PC-9 (cell line): ENCODE data around the gene RMC1. TPM values are rescaled to one million over a fixed set of nuclear protein-coding genes. Genes with fewer than 3 reads are reported as not detected.

ENCODE experiments used
- BruUV-seq: library from RNA; stranded (reverse); fragments of 400-500 nt; replicated peaks from 2 replicates; lab custom pipeline; 2021; lab: Mats Ljungman, UMichigan
- CTCF ChIA-PET: fragments of 300-600 bp; sonication (Branson Sonifier 250); formaldehyde crosslinking; loops from one replicate; lab custom pipeline; 2022; ENCODE audit warnings: antibody characterized with exemption; lab: Charles Lee
- POLR2A ChIA-PET: fragments of 300-600 bp; sonication (Branson Sonifier 250); formaldehyde crosslinking; loops from one replicate; lab custom pipeline; 2022; ENCODE audit warnings: antibody characterized with exemption; ENCODE audit not compliant: unreplicated experiment; lab: Charles Lee
- DNase-seq, 2 experiments: peaks; one replicate each; pipeline versions ENCODE4 v3.0.0 to v3.0.0-alpha.2; 2015 to 2022; ENCODE audit warnings: mixed read lengths in 1 of 2
- H2AFZ ChIP-seq: fragments of 200-600 bp; sonication (generic); 2 replicates; pipeline ENCODE4 v1.8.1; 2017; ENCODE audit warnings: antibody characterized with exemption
- H3F3A ChIP-seq: fragments of 200-600 bp; sonication (generic); 2 replicates; pipeline ENCODE4 v1.8.1; 2017; ENCODE audit warnings: antibody characterized with exemption, mild to moderate bottlenecking, low read depth; ENCODE audit not compliant: insufficient read depth
- H3K27ac ChIP-seq: fragments of 200-600 bp; sonication (generic); 2 replicates; pipeline ENCODE4 v1.6.1; 2016; ENCODE audit warnings: mixed run types
- H3K27me3 ChIP-seq: fragments of 200-600 bp; sonication (generic); 2 replicates; pipeline ENCODE4 v1.6.1; 2016; ENCODE audit warnings: low read depth, mixed run types; ENCODE audit not compliant: insufficient read depth
- H3K36me3 ChIP-seq: fragments of 200-600 bp; sonication (generic); 2 replicates; pipeline ENCODE4 v1.6.1; 2016; ENCODE audit warnings: low read depth, mixed run types
- H3K4me1 ChIP-seq: fragments of 200-600 bp; sonication (generic); replicated peaks from 2 replicates; pipeline ENCODE4 v1.6.1; 2016; ENCODE audit warnings: mixed run types; ENCODE audit not compliant: insufficient read depth
- H3K4me2 ChIP-seq: fragments of 200-600 bp; sonication (generic); 2 replicates; pipeline ENCODE4 v1.6.1; 2017; ENCODE audit warnings: mixed run types
- H3K4me3 ChIP-seq: fragments of 200-600 bp; sonication (generic); 2 replicates; pipeline ENCODE4 v1.6.1; 2016; ENCODE audit warnings: mixed run types
- H3K79me2 ChIP-seq: fragments of 200-600 bp; sonication (generic); 2 replicates; pipeline ENCODE4 v1.6.1; 2017; ENCODE audit warnings: low read depth, mixed run types
- H3K9me2 ChIP-seq: fragments of 200-600 bp; sonication (generic); 2 replicates; pipeline ENCODE4 v1.8.1; 2017; ENCODE audit warnings: mild to moderate bottlenecking; ENCODE audit not compliant: insufficient read depth
- H3K9me3 ChIP-seq: fragments of 200-600 bp; sonication (generic); 2 replicates; pipeline ENCODE4 v1.8.1; 2016; ENCODE audit warnings: low read depth; ENCODE audit not compliant: insufficient read depth
- H4K20me1 ChIP-seq: fragments of 200-600 bp; sonication (generic); 2 replicates; pipeline ENCODE4 v1.8.1; 2017; ENCODE audit not compliant: insufficient read depth
- CTCF ChIP-seq: fragments of 200-600 bp; sonication (generic); conservative IDR thresholded peaks from 2 replicates; pipeline ENCODE4 v1.6.1; 2017; ENCODE audit warnings: mixed run types, antibody characterized with exemption, mild to moderate bottlenecking, moderate library complexity
- EZH2 ChIP-seq: fragments of 200-600 bp; sonication (generic); IDR thresholded peaks from 2 replicates; pipeline ENCODE4 v1.8.0; 2017; ENCODE audit warnings: antibody characterized with exemption, low read depth
- intact Hi-C: fragments of 100-400 bp; cut with micrococcal nuclease; formaldehyde crosslinking; loops from one replicate; pipeline ENCODE4 v1.10.0; 2022; ENCODE audit not compliant: unreplicated experiment
- total RNA-seq: library from RNA; stranded (reverse); gene quantifications from 2 replicates; pipeline ENCODE4 v1.2.3, GENCODE V29; 2021

RMC1 gene
- total RNA-seq, 1 experiment from 2014 or later = 19.6 TPM

DNA sequence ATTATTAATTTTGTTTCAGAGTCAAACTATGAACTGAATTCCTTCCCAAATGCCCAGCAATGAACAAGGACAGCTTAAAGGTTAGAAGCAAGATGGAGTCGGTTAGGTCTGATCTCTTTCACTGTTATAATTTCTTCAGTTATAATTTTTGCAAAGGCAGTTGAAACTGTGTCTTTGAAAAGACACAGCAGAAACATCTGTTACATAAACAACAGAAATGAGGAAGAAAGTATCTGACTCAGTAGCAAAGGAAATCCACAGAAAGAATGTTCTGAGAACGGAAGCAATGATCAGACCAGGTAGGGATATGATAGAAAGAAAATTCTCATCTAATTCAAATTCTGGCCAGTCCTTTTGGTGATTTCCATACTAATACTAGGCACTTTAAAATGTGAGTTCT, 5.2 kb upstream of the RMC1 start:
- H4K20me1 ChIP-seq = no peaks in the 10 kb centered on the region
- ChIA-PET CTCF (interaction anchor here (0.6 to 0.7 kb wide), 2 partner anchors 129 to 343 kb away, joined by 3 read pairs; no protein-coding TSS in a partner anchor), POLR2A (interaction anchor here (0.6 kb wide), 1 partner anchor 10 kb away, joined by 4 read pairs; no protein-coding TSS in a partner anchor)
- no TSS peak for BruUV-seq
- no peaks in the 10 kb centered on the region for H3K9me2 ChIP-seq
- no peaks in the 10 kb centered on the region for H3K79me2 ChIP-seq
- no peaks in the 10 kb centered on the region for H3K27me3 ChIP-seq
- no peaks in the 10 kb centered on the region for H3K9me3 ChIP-seq
- H3K4me1 ChIP-seq = peaks cover 16% of the 10 kb centered on the region
- H3K4me3 ChIP-seq = no peak overlapping the region
- H2AFZ ChIP-seq = no peak overlapping the region
- DNase-seq = no peak
- intact Hi-C loops = loop anchor here (2.0 kb wide), 1 partner anchor 205 kb away; no protein-coding TSS in a partner anchor
- no peaks in the 10 kb centered on the region for H3F3A ChIP-seq
- no peaks in the 10 kb centered on the region for H3K36me3 ChIP-seq
- no peak overlapping the region for H3K27ac ChIP-seq
- TF ChIP-seq CTCF (no peak), EZH2 (no peak)
- no peak overlapping the region for H3K4me2 ChIP-seq

- peak in 1 of 2 experiments; percentile 24 for DNase-seq
- intact Hi-C loops = loop anchor here (2.0 kb wide), 1 partner anchor 204 kb away; no protein-coding TSS in a partner anchor
- no peak overlapping the region for H2AFZ ChIP-seq
- H3K27me3 ChIP-seq = no peaks in the 10 kb centered on the region
- POLR2A ChIA-PET = interaction anchor here (0.6 kb wide), 1 partner anchor 11 kb away, joined by 4 read pairs; no protein-coding TSS in a partner anchor
- no peaks in the 10 kb centered on the region for H3F3A ChIP-seq
- no peak overlapping the region for H3K27ac ChIP-seq
- TF ChIP-seq CTCF = peak; percentile 69
- TF ChIP-seq EZH2 = no peak
- H3K4me2 ChIP-seq = no peak overlapping the region
- no TSS peak for BruUV-seq
- no peaks in the 10 kb centered on the region for H3K36me3 ChIP-seq
- H3K4me3 ChIP-seq = no peak overlapping the region
- H3K4me1 ChIP-seq = peaks cover 16% of the 10 kb centered on the region
- H4K20me1 ChIP-seq = no peaks in the 10 kb centered on the region
- H3K79me2 ChIP-seq = peaks cover 2% of the 10 kb centered on the region
- CTCF ChIA-PET = interaction anchor here (0.6 to 0.7 kb wide), 2 partner anchors 128 to 342 kb away, joined by 3 read pairs; no protein-coding TSS in a partner anchor
- H3K9me3 ChIP-seq = no peaks in the 10 kb centered on the region
- no peaks in the 10 kb centered on the region for H3K9me2 ChIP-seq
Measured at GRCh38 chr18:23498877-23499276, 4.4 kb upstream of the RMC1 start.

DNA sequence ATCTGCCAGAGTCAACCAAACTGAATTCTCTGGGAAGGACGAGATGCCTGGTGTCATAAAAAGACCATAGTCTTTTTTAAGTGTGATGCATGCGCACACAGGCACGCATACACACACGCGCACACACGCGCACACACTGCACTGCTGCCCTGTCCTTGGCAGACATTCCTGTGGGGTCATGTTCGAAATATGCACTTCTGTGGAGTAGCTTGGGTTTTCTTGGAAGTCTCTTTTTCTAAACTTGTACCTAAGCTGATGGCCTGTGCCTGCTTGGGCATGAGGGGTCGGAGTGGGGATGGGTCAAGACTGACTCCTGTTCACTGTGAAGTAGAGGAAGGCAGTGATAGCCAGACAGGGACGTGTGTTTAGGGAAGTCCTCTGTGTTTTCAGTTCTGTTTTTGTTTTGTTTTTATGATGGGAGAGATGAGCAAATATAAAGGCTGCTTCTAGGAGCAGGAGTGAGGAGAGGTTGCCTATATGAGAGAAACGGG, 4.0 kb upstream of the RMC1 start:
- no peaks in the 10 kb centered on the region for H3K36me3 ChIP-seq
- BruUV-seq = no TSS peak
- ChIA-PET POLR2A (no interaction called here), CTCF (interaction anchor here (0.6 kb wide), 1 partner anchor 419 kb away, joined by 5 read pairs; no protein-coding TSS in a partner anchor)
- H3K4me1 ChIP-seq = peaks cover 18% of the 10 kb centered on the region
- no peaks in the 10 kb centered on the region for H3F3A ChIP-seq
- H3K27me3 ChIP-seq = no peaks in the 10 kb centered on the region
- H3K9me2 ChIP-seq = no peaks in the 10 kb centered on the region
- H3K4me2 ChIP-seq = no peak overlapping the region
- H3K9me3 ChIP-seq = no peaks in the 10 kb centered on the region
- H3K4me3 ChIP-seq = no peak overlapping the region
- H3K27ac ChIP-seq = no peak overlapping the region
- 0 out of 2 replicates have a peak, but pooled peaks cover 2% of the 10 kb centered on the region for H4K20me1 ChIP-seq
- H3K79me2 ChIP-seq = peaks cover 7% of the 10 kb centered on the region
- no peak for DNase-seq
- no peak for TF ChIP-seq CTCF
- intact Hi-C loops = loop anchor here (2.0 kb wide), 1 partner anchor 203 kb away; no protein-coding TSS in a partner anchor
- no peak overlapping the region for H2AFZ ChIP-seq
